K562 (cell line): ENCODE measurements around the gene RAB27B.

Experiments
- FOXM1 ChIP-seq, 2 experiments: fragments of 450-650 bp in 1 of 2; sonication (generic) in 1 of 2; formaldehyde crosslinking in 1 of 2; IDR thresholded peaks; 2 replicates each; pipeline versions ENCODE4 v1.6.1 to v1.9.0; 2017 to 2022; ENCODE audit warnings: low read depth in 2 of 2, mild to moderate bottlenecking in 2 of 2, missing genetic modification reagents in 1 of 2, moderate library complexity in 1 of 2
- GABPB1 ChIP-seq: sonication (generic); formaldehyde crosslinking; IDR thresholded peaks from 2 replicates; pipeline ENCODE4 v1.8.0; 2022; ENCODE audit warnings: mild to moderate bottlenecking, missing genetic modification reagents
- NR2C2 ChIP-seq, 2 experiments: fragments of 200-800 bp in 1 of 2; sonication (Bioruptor generic) in 1 of 2; sonication (generic) in 1 of 2; formaldehyde crosslinking in 1 of 2; IDR thresholded peaks; 2 replicates each; pipeline versions ENCODE4 v1.6.1 to v1.8.0; 2016 to 2022; ENCODE audit warnings: mild to moderate bottlenecking in 1 of 2, missing compliant biosample characterization in 1 of 2, missing genetic modification characterization in 1 of 2, missing genetic modification reagents in 1 of 2
- NR2F6 ChIP-seq: fragments of 450-650 bp; formaldehyde crosslinking; IDR thresholded peaks from 2 replicates; pipeline ENCODE4 v1.4.0; 2020; ENCODE audit warnings: mild to moderate bottlenecking
- POLR2A ChIP-seq: fragments of 450-650 bp; conservative IDR thresholded peaks from 2 replicates; pipeline ENCODE4 v1.6.1; 2016
- POLR2AphosphoS5 ChIP-seq: IDR thresholded peaks from 2 replicates; pipeline ENCODE4 v1.6.1; 2011; ENCODE audit warnings: mild to moderate bottlenecking, low read depth, low read length, moderate library complexity; ENCODE audit not compliant: control insufficient read depth, insufficient read depth
- RAD21 ChIP-seq, 2 experiments: fragments of 250-450 bp in 1 of 2; fragments of 450-650 bp in 1 of 2; sonication (Bioruptor Pico) in 1 of 2; formaldehyde crosslinking in 1 of 2; IDR thresholded peaks in 1 of 2; conservative IDR thresholded peaks in 1 of 2; 2 replicates each; pipeline versions ENCODE4 v1.4.0 to v1.8.0; 2020 to 2022; ENCODE audit warnings: mild to moderate bottlenecking in 2 of 2, moderate library complexity in 1 of 2
- REST ChIP-seq, 2 experiments: fragments of 450-650 bp; formaldehyde crosslinking in 1 of 2; IDR thresholded peaks; 2 replicates each; pipeline versions ENCODE4 v1.4.0 to v1.6.1; 2014 to 2020; ENCODE audit warnings: mild to moderate bottlenecking in 2 of 2, borderline replicate concordance in 1 of 2, low read depth in 1 of 2
- SETDB1 ChIP-seq: IDR thresholded peaks from one replicate; pipeline ENCODE4 v1.6.1; 2012; ENCODE audit warnings: low read length, control low read depth, inconsistent platforms
- YY1 ChIP-seq, 3 experiments: IDR thresholded peaks; 2 replicates each; pipeline ENCODE4 v1.6.1; 2011; ENCODE audit warnings: low read length in 2 of 3, mild to moderate bottlenecking in 2 of 3, moderate library complexity in 2 of 3, borderline replicate concordance in 1 of 3, control low read depth in 1 of 3, low read depth in 1 of 3; ENCODE audit not compliant: insufficient read depth in 3 of 3, insufficient replicate concordance in 2 of 3, control insufficient read depth in 1 of 3, insufficient read length in 1 of 3; ENCODE audit errors: extremely low read depth in 1 of 3
- TF ChIP-seq, protein P1 (sequence below): fragments of 250-450 bp; sonication (Bioruptor Pico); IDR thresholded peaks from 2 replicates; pipeline ENCODE4 v1.4.0; 2020; ENCODE audit warnings: mild to moderate bottlenecking, moderate library complexity
- TF ChIP-seq, protein P2 (sequence below), 3 experiments: IDR thresholded peaks in 2 of 3; conservative IDR thresholded peaks in 1 of 3; 2 replicates each; pipeline ENCODE4 v1.5.1; 2011 to 2012; ENCODE audit warnings: low read length in 3 of 3, mild to moderate bottlenecking in 3 of 3, control low read depth in 2 of 3, improper control_type of control experiment in 1 of 3, inconsistent platforms in 1 of 3, low read depth in 1 of 3, mixed read lengths in 1 of 3, moderate library complexity in 1 of 3; ENCODE audit not compliant: insufficient read depth in 2 of 3

DNA sequence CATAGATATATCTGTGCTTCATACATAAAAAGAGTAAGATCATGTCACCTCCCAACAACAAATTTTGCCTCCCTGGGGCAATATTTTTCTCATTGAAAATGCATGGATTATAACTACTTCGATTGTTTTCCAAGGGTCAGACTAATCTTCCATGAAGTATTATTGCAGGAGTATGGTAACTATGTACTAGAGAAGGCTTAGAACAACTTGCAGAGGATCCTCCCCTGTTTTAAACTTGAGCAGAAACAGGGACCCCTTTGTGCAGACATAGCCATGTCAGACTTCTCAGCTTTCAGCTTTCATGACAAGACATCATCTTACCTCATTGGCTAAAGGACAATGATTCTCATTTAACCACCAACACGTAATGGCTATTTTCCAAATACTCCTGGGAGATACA, 13.2 kb upstream of the RAB27B start:
- TF ChIP-seq, protein P1, sequence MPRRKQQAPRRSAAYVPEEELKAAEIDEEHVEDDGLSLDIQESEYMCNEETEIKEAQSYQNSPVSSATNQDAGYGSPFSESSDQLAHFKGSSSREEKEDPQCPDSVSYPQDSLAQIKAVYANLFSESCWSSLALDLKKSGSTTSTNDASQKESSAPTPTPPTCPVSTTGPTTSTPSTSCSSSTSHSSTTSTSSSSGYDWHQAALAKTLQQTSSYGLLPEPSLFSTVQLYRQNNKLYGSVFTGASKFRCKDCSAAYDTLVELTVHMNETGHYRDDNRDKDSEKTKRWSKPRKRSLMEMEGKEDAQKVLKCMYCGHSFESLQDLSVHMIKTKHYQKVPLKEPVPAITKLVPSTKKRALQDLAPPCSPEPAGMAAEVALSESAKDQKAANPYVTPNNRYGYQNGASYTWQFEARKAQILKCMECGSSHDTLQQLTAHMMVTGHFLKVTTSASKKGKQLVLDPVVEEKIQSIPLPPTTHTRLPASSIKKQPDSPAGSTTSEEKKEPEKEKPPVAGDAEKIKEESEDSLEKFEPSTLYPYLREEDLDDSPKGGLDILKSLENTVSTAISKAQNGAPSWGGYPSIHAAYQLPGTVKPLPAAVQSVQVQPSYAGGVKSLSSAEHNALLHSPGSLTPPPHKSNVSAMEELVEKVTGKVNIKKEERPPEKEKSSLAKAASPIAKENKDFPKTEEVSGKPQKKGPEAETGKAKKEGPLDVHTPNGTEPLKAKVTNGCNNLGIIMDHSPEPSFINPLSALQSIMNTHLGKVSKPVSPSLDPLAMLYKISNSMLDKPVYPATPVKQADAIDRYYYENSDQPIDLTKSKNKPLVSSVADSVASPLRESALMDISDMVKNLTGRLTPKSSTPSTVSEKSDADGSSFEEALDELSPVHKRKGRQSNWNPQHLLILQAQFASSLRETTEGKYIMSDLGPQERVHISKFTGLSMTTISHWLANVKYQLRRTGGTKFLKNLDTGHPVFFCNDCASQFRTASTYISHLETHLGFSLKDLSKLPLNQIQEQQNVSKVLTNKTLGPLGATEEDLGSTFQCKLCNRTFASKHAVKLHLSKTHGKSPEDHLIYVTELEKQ: no peak
- TF ChIP-seq SETDB1 (no peak), YY1 (IDR thresholded peaks at IDR 0.05; ENCODE audit: borderline replicate concordance in 1 of 3, control insufficient read depth in 1 of 3, extremely low read depth in 1 of 3, insufficient read depth in 3 of 3, insufficient read length in 1 of 3, insufficient replicate concordance in 2 of 3, low read depth in 1 of 3, low read length in 2 of 3) (no peak), REST (IDR thresholded peaks at IDR 0.05; ENCODE audit: borderline replicate concordance) (no peak), REST (CRISPR knock-in tag; IDR thresholded peaks at IDR 0.05; ENCODE audit: low read depth) (no peak), GABPB1 (CRISPR knock-in tag) (no peak), FOXM1 (IDR thresholded peaks at IDR 0.05; ENCODE audit: low read depth) (no peak), FOXM1 (CRISPR knock-in tag; IDR thresholded peaks at IDR 0.05; ENCODE audit: low read depth) (no peak), POLR2AphosphoS5 (no peak), RAD21 (CRISPR knock-in tag; conservative IDR thresholded peaks at IDR 0.05 in 1 of 2, IDR thresholded peaks at IDR 0.05 in 1 of 2) (no peak), POLR2A (no peak), NR2C2 (CRISPR knock-in tag; IDR thresholded peaks at IDR 0.05) (no peak), NR2C2 (tag; IDR thresholded peaks at IDR 0.05) (no peak), NR2F6 (CRISPR knock-in tag) (no peak)
- TF ChIP-seq, protein P2, sequence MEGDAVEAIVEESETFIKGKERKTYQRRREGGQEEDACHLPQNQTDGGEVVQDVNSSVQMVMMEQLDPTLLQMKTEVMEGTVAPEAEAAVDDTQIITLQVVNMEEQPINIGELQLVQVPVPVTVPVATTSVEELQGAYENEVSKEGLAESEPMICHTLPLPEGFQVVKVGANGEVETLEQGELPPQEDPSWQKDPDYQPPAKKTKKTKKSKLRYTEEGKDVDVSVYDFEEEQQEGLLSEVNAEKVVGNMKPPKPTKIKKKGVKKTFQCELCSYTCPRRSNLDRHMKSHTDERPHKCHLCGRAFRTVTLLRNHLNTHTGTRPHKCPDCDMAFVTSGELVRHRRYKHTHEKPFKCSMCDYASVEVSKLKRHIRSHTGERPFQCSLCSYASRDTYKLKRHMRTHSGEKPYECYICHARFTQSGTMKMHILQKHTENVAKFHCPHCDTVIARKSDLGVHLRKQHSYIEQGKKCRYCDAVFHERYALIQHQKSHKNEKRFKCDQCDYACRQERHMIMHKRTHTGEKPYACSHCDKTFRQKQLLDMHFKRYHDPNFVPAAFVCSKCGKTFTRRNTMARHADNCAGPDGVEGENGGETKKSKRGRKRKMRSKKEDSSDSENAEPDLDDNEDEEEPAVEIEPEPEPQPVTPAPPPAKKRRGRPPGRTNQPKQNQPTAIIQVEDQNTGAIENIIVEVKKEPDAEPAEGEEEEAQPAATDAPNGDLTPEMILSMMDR (IDR thresholded peaks at IDR 0.05 in 2 of 3, conservative IDR thresholded peaks at IDR 0.05 in 1 of 3; ENCODE audit: insufficient read depth in 2 of 3, low read depth in 1 of 3, low read length in 3 of 3): no peak
